ENCODE measurements around the gene SLC6A18. TPM values are rescaled to one million over a fixed set of nuclear protein-coding genes. Genes with fewer than 3 reads are reported as not detected.

The SLC6A18 gene
- total and polyA plus RNA-seq, 10 of the 15 experiments (the other 5 are each of a cell fraction or from before 2014, with no cell fraction given): not detected

DNA sequence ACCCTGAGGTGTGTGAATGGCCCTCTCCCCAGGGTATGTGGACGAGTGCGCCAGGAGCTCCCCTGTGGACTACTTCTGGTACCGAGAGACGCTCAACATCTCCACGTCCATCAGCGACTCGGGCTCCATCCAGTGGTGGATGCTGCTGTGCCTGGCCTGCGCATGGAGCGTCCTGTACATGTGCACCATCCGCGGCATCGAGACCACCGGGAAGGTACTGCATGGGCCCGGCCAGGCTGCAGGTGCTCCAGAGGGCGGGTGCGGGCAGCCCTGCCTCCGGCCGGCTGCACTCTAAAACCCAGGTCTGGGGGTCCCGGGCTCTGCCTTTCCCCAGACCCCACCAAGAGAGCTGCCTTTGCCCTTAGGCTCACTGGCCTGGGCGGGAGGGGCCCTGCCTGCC, 12.9 kb upstream of the SLC6A18 start (continued):
- TF ChIP-seq TAF1 (IDR thresholded peaks at IDR 0.05; ENCODE audit: borderline replicate concordance, low read depth, low read length): no peak

DNA sequence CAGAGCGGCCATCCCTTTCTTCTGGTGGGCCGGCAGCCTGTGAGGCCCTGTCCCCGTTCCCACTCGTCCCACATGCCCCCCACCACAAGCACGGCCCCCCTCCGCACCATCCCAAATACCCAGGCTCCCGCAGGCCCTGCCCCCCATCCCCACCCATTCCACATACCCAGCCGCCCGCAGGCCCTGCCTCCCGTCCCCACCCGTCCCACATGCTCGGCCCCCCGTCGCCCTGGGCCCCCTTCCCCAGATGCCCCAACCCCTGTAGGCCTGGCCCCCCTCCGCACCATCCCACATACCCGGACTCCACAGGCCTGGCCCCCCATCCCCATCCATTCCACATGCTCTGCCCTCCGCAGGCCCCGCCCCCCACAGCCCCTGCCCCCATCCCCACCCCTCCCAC, 12.3 kb upstream of the SLC6A18 start:
- intact Hi-C loops (cut with micrococcal nuclease; ENCODE audit: unreplicated experiment): no loop called here
- TF ChIP-seq MTA3 (IDR thresholded peaks at IDR 0.05; ENCODE audit: borderline replicate concordance, low read length) (no peak), EGR1 (IDR thresholded peaks at IDR 0.05; ENCODE audit: borderline replicate concordance in 1 of 2, low read depth in 2 of 2, low read length in 2 of 2) (no peak), RBBP5 (conservative IDR thresholded peaks at IDR 0.05) (no peak), RB1 (IDR thresholded peaks at IDR 0.05; ENCODE audit: borderline replicate concordance) (no peak), TCF3 (IDR thresholded peaks at IDR 0.05; ENCODE audit: borderline replicate concordance, insufficient read depth, low read depth, low read length) (no peak), SMAD1 (IDR thresholded peaks at IDR 0.05; ENCODE audit: low read depth, partially characterized antibody) (no peak), CHD4 (IDR thresholded peaks at IDR 0.05) (no peak), SMC3 (IDR thresholded peaks at IDR 0.05; ENCODE audit: borderline replicate concordance, low read length) (no peak), CHD1 (IDR thresholded peaks at IDR 0.05; ENCODE audit: low read depth, low read length) (no peak), SPI1 (IDR thresholded peaks at IDR 0.05; ENCODE audit: borderline replicate concordance, insufficient read depth, low read depth, low read length) (no peak), GATAD2B (conservative IDR thresholded peaks at IDR 0.05; ENCODE audit: low read depth) (no peak), MYC (IDR thresholded peaks at IDR 0.05; ENCODE audit: insufficient read depth, insufficient read length, insufficient replicate concordance, low read length, severe bottlenecking) (no peak)
- TF ChIP-seq, protein P1, sequence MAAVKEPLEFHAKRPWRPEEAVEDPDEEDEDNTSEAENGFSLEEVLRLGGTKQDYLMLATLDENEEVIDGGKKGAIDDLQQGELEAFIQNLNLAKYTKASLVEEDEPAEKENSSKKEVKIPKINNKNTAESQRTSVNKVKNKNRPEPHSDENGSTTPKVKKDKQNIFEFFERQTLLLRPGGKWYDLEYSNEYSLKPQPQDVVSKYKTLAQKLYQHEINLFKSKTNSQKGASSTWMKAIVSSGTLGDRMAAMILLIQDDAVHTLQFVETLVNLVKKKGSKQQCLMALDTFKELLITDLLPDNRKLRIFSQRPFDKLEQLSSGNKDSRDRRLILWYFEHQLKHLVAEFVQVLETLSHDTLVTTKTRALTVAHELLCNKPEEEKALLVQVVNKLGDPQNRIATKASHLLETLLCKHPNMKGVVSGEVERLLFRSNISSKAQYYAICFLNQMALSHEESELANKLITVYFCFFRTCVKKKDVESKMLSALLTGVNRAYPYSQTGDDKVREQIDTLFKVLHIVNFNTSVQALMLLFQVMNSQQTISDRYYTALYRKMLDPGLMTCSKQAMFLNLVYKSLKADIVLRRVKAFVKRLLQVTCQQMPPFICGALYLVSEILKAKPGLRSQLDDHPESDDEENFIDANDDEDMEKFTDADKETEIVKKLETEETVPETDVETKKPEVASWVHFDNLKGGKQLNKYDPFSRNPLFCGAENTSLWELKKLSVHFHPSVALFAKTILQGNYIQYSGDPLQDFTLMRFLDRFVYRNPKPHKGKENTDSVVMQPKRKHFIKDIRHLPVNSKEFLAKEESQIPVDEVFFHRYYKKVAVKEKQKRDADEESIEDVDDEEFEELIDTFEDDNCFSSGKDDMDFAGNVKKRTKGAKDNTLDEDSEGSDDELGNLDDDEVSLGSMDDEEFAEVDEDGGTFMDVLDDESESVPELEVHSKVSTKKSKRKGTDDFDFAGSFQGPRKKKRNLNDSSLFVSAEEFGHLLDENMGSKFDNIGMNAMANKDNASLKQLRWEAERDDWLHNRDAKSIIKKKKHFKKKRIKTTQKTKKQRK (IDR thresholded peaks at IDR 0.05; ENCODE audit: low read depth, low read length): no peak
- TF ChIP-seq, protein P2, sequence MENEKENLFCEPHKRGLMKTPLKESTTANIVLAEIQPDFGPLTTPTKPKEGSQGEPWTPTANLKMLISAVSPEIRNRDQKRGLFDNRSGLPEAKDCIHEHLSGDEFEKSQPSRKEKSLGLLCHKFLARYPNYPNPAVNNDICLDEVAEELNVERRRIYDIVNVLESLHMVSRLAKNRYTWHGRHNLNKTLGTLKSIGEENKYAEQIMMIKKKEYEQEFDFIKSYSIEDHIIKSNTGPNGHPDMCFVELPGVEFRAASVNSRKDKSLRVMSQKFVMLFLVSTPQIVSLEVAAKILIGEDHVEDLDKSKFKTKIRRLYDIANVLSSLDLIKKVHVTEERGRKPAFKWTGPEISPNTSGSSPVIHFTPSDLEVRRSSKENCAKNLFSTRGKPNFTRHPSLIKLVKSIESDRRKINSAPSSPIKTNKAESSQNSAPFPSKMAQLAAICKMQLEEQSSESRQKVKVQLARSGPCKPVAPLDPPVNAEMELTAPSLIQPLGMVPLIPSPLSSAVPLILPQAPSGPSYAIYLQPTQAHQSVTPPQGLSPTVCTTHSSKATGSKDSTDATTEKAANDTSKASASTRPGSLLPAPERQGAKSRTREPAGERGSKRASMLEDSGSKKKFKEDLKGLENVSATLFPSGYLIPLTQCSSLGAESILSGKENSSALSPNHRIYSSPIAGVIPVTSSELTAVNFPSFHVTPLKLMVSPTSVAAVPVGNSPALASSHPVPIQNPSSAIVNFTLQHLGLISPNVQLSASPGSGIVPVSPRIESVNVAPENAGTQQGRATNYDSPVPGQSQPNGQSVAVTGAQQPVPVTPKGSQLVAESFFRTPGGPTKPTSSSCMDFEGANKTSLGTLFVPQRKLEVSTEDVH (IDR thresholded peaks at IDR 0.05; ENCODE audit: low read depth, partially characterized antibody): no peak
- TF ChIP-seq, protein P3, sequence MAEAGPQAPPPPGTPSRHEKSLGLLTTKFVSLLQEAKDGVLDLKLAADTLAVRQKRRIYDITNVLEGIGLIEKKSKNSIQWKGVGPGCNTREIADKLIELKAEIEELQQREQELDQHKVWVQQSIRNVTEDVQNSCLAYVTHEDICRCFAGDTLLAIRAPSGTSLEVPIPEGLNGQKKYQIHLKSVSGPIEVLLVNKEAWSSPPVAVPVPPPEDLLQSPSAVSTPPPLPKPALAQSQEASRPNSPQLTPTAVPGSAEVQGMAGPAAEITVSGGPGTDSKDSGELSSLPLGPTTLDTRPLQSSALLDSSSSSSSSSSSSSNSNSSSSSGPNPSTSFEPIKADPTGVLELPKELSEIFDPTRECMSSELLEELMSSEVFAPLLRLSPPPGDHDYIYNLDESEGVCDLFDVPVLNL (IDR thresholded peaks at IDR 0.05; ENCODE audit: low read depth, low read length): no peak

More for the DNA sequence above, 12.3 kb upstream of the SLC6A18 start:
- FAIRE-seq (no peak), DNase-seq (ENCODE audit: low read depth, low spot score) (no peak), ATAC-seq (no peak)
- no peaks in the 10 kb centered on the region for H3K79me2 ChIP-seq (ENCODE audit: control insufficient read depth, insufficient read depth, low read length)
- no peak overlapping the region for H3K4me2 ChIP-seq (ENCODE audit: control insufficient read depth, insufficient read depth)
- H3K36me3 ChIP-seq (ENCODE audit: control insufficient read depth in 2 of 2, insufficient read depth in 2 of 2, low read length in 1 of 2): no peaks in the 10 kb centered on the region
- in situ Hi-C loops (cut with MboI): no loop called here
- no peaks in the 10 kb centered on the region; the same call in 2 of the 3 replicates for H3K9me3 ChIP-seq (replicated peaks; ENCODE audit: control insufficient read depth, insufficient read depth, low read length)
- POLR2A ChIA-PET: no interaction called here
- CTCF ChIA-PET: no interaction called here
- no TSS peak for BruUV-seq (replicated peaks)
- H4K20me1 ChIP-seq (ENCODE audit: control insufficient read depth, insufficient read depth): no peaks in the 10 kb centered on the region; the same call in 1 of the 2 replicates
- SMC1A ChIA-PET (ENCODE audit: uncharacterized antibody, unreplicated experiment): no interaction called here
- no peak overlapping the region for H3K27ac ChIP-seq (ENCODE audit: control insufficient read depth, insufficient read depth)
- 68% methylated on average over 10 of the region's 18 CpGs for WGBS (ENCODE audit: insufficient coverage, insufficient replicate concordance, low lambda C conversion rate, missing lambda C conversion rate)
- no peaks in the 10 kb centered on the region for H3K4me1 ChIP-seq (ENCODE audit: control insufficient read depth, insufficient read depth, low read length)
- H3K4me3 ChIP-seq: no peak overlapping the region
- H3K9ac ChIP-seq (ENCODE audit: control insufficient read depth, insufficient read depth, low read length): no peak overlapping the region
- RAD21 ChIA-PET (ENCODE audit: unreplicated experiment): no interaction called here
- no peaks in the 10 kb centered on the region; a peak in 1 of 4 replicates for H3K27me3 ChIP-seq (replicated peaks in 1 of 2; ENCODE audit: control insufficient read depth in 2 of 2, insufficient read depth in 2 of 2, low read length in 1 of 2)
- H2AFZ ChIP-seq (ENCODE audit: control insufficient read depth, low read depth, low read length): no peak overlapping the region
